ENCODE data around the gene PROP1. TPM values are rescaled to one million over a fixed set of nuclear protein-coding genes. Genes with fewer than 3 reads are reported as not detected.

The PROP1 gene
- 0.19 TPM in 1 of 5 replicates, not detected in the others for total RNA-seq (2022; extraction: Qiagen RNA extraction; ENCODE audit: low read depth)

DNA sequence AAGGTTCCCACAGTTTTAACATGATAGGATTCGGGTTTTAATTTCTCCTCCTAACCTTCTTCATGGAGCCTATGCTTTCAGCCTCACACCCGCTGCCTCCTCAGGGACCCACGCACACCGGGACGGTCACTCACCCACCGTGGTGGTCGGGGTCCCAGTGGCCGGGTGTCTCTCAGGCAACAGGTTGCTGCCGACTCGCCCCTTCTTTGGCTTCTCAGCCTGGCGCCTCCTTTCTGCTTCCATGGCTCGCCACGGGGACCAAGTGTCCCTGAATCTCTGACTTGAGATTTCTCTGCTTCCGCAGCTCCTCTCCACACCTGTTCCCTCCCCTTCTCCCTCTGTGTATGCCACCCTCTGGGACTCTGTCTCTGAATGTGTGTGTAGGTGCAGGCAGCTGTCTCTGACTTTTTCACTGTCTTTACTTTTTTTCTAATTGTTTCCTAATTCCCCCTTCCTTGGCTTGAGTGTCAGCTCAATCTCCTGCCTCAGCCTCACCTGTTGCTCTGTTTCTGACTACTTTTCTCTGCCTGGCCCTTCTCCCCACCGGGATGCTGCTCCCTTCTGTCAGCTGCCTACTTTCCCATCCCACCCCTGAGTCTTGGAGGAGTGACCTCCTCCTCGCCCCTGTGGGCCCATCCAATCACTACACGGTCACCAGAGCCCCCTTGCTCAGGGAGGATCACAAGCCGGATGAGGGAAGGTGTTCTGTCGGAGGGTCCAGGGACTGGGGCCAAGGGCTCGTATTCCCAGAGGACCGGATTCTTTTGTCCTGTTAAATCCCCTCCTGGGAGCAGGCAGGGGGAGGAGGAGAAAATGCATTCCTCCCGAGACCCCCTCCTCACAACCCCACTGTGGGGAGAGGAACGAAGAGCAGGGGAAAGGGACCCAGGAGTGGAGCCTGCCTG, at the start of gene PROP1:
PROP1 (minus strand) TSS at position 552 of the 905 bp plus-strand sequence; CDS start at position 243, 309 bp downstream.

Other genes with a start within 250 kb of the PROP1 start
- gene FAM153A, start 213.3 kb downstream of the PROP1 start, total RNA-seq (2022; extraction: Qiagen RNA extraction; ENCODE audit: low read depth): not detected in 5 replicates
- gene N4BP3, start 117.3 kb upstream of the PROP1 start, total RNA-seq (2022; extraction: Qiagen RNA extraction; ENCODE audit: low read depth): 0.67 to 1.00 TPM (median 0.86 TPM) in 5 replicates
- 22.3 to 30.9 TPM (median 29.4 TPM) in 5 replicates for gene RMND5B, start 134.8 kb upstream of the PROP1 start, total RNA-seq (2022; extraction: Qiagen RNA extraction; ENCODE audit: low read depth)
- 380 to 478 TPM (median 408 TPM) in 5 replicates for gene NHP2, start 157.6 kb upstream of the PROP1 start, total RNA-seq (2022; extraction: Qiagen RNA extraction; ENCODE audit: low read depth)
- not detected in 5 replicates for gene GMCL2, start 191.1 kb upstream of the PROP1 start, total RNA-seq (2022; extraction: Qiagen RNA extraction; ENCODE audit: low read depth)
- gene HNRNPAB, start 208.3 kb upstream of the PROP1 start, total RNA-seq (2022; extraction: Qiagen RNA extraction; ENCODE audit: low read depth): 312 to 335 TPM (median 319 TPM) in 5 replicates
- gene PHYKPL, start 236.6 kb upstream of the PROP1 start, total RNA-seq (2022; extraction: Qiagen RNA extraction; ENCODE audit: low read depth): 4.3 to 9.8 TPM (median 8.3 TPM) in 5 replicates

Measured in A549 treated with GW870086 at 1 μM for 4 hours (cell line).